Erythroblast (primary cell): ENCODE data around the gene EFHD1.

Experiments
- GATA1 ChIP-seq: IDR thresholded peaks from 2 replicates; pipeline ENCODE4 v1.6.1; 2011; ENCODE audit warnings: low read depth, mild to moderate bottlenecking, control low read depth, low read length, moderate library complexity
- POLR2A ChIP-seq: IDR thresholded peaks from 2 replicates; pipeline ENCODE4 v1.6.1; 2011; ENCODE audit warnings: mild to moderate bottlenecking, low read length

DNA sequence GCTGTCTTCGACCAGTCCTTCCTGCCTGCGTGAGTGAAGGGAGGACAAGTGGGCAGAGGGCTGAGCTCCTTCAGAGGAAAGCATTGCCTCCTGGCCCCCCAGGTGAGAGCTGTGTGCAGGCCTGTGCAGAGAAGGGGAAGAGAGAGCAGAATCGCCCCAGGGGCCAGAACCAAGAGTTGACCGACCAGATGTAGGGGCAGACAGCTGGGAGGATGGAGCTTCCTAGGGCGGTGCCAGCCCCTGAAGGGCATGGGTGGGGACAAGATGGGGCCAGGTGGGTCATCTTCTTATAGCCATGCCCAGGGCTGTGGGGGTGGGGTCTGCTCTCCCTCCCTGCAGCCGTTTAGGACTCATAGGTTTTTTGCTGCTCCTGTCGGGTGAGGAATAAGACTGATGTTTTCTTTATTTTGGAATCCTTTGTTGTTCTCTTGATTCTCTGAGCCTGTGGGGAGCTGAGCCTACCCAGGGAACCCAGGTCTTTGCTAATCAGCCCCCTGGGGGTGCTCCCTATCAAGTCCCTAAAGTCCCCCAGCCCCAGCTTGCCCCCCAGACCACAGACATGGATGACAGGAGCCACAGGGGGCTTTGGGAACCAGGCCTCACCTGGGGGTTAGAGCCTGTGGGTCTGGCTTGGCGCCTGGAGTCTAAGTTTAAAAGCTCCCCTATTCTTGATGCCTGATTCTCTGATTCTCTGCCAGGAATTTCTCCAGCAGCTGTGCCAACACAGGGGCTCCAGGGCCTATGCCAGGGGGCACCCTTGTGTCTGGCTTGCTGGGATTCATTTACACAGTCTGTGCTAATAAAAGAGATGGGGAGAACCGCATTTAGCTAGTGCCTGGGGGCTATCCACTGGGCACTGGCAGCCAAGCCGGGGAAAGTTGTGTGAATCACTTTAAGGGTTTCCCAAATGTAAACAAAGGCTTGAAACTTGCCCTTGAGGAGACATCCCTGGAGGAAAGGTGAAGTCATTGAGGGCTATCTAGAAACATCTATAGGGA, 9.3 kb upstream of the EFHD1 start:
- TF ChIP-seq POLR2A (no peak), GATA1 (no peak)
